Measurements from ENCODE around the gene SULT4A1. TPM values are rescaled to one million over a fixed set of nuclear protein-coding genes. Genes with fewer than 3 reads are reported as not detected.

The SULT4A1 gene
- total and polyA plus RNA-seq, 4 donors, result 0.08 to 0.37 TPM; not detected in 2

GRCh38 chr22:43849731-43850130 is 12.6 kb downstream of the SULT4A1 start:
- Histone ChIP-seq H3K4me3 (ENCODE audit: low read depth in 1 of 3, low read length in 3 of 3) (no peak overlapping the region), H3K36me3 (ENCODE audit: control insufficient read depth in 4 of 4, insufficient read depth in 3 of 4, low read depth in 1 of 4, low read length in 3 of 4) (no peaks in the 10 kb centered on the region), H3K27me3 (ENCODE audit: control insufficient read depth in 4 of 4, insufficient read depth in 4 of 4, low read length in 3 of 4) (peaks cover 0 to 2% (median 0%) of the 10 kb centered on the region in 4 donors), H3K9ac (ENCODE audit: low read depth in 1 of 2, low read length in 2 of 2) (no peak overlapping the region), H3K27ac (ENCODE audit: low read depth in 1 of 2, low read length in 2 of 2) (no peak overlapping the region), H3K4me1 (ENCODE audit: control insufficient read depth in 4 of 4, insufficient read depth in 4 of 4, low read length in 3 of 4) (peaks cover 0 to 11% (median 7%) of the 10 kb centered on the region in 4 donors), H3K9me3 (ENCODE audit: control insufficient read depth in 4 of 4, low read length in 3 of 4) (no peaks in the 10 kb centered on the region)
- WGBS, result 86% methylated on average over 13 of the region's 13 CpGs
- TF ChIP-seq CTCF (IDR thresholded peaks at IDR 0.05; ENCODE audit: low read depth, low read length, missing input control), result no peak
- no peak for TF ChIP-seq EGR1 (IDR thresholded peaks at IDR 0.05; ENCODE audit: low read depth in 2 of 2)
- TF ChIP-seq TAF1 (conservative IDR thresholded peaks at IDR 0.05), result no peak
- no peak for TF ChIP-seq ATF3 (IDR thresholded peaks at IDR 0.05)
- no peak for TF ChIP-seq GABPA (IDR thresholded peaks at IDR 0.05 in 1 of 2, conservative IDR thresholded peaks at IDR 0.05 in 1 of 2)
- TF ChIP-seq HNF4A (conservative IDR thresholded peaks at IDR 0.05), result no peak
- no peak for TF ChIP-seq JUND (IDR thresholded peaks at IDR 0.05)
- TF ChIP-seq SP1 (IDR thresholded peaks at IDR 0.05), result no peak
- TF ChIP-seq, protein P1, sequence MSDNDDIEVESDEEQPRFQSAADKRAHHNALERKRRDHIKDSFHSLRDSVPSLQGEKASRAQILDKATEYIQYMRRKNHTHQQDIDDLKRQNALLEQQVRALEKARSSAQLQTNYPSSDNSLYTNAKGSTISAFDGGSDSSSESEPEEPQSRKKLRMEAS (IDR thresholded peaks at IDR 0.05), result no peak
- TF ChIP-seq FOXA1 (IDR thresholded peaks at IDR 0.05), result no peak
- no peak for TF ChIP-seq FOXA2 (IDR thresholded peaks at IDR 0.05)
- TF ChIP-seq, protein P2, sequence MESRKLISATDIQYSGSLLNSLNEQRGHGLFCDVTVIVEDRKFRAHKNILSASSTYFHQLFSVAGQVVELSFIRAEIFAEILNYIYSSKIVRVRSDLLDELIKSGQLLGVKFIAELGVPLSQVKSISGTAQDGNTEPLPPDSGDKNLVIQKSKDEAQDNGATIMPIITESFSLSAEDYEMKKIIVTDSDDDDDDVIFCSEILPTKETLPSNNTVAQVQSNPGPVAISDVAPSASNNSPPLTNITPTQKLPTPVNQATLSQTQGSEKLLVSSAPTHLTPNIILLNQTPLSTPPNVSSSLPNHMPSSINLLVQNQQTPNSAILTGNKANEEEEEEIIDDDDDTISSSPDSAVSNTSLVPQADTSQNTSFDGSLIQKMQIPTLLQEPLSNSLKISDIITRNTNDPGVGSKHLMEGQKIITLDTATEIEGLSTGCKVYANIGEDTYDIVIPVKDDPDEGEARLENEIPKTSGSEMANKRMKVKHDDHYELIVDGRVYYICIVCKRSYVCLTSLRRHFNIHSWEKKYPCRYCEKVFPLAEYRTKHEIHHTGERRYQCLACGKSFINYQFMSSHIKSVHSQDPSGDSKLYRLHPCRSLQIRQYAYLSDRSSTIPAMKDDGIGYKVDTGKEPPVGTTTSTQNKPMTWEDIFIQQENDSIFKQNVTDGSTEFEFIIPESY (IDR thresholded peaks at IDR 0.05), result no peak
- no peak for TF ChIP-seq RXRA (IDR thresholded peaks at IDR 0.05)
- no peak for TF ChIP-seq RAD21 (IDR thresholded peaks at IDR 0.05)
- no peak for DNase-seq (ENCODE audit: low spot score)

- Histone ChIP-seq H3K27me3 (ENCODE audit: control insufficient read depth in 4 of 4, insufficient read depth in 4 of 4, low read length in 3 of 4) (peaks cover 0 to 2% (median 0%) of the 10 kb centered on the region in 4 donors), H3K9ac (ENCODE audit: low read depth in 1 of 2, low read length in 2 of 2) (no peak overlapping the region), H3K36me3 (ENCODE audit: control insufficient read depth in 4 of 4, insufficient read depth in 3 of 4, low read depth in 1 of 4, low read length in 3 of 4) (no peaks in the 10 kb centered on the region), H3K4me3 (ENCODE audit: low read depth in 1 of 3, low read length in 3 of 3) (no peak overlapping the region), H3K4me1 (ENCODE audit: control insufficient read depth in 4 of 4, insufficient read depth in 4 of 4, low read length in 3 of 4) (peaks cover 0 to 11% (median 7%) of the 10 kb centered on the region in 4 donors), H3K27ac (ENCODE audit: low read depth in 1 of 2, low read length in 2 of 2) (no peak overlapping the region), H3K9me3 (ENCODE audit: control insufficient read depth in 4 of 4, low read length in 3 of 4) (no peaks in the 10 kb centered on the region)
- 44% methylated on average over 16 of the region's 16 CpGs for WGBS
- TF ChIP-seq HNF4A (conservative IDR thresholded peaks at IDR 0.05) (peak in 1 of 2 donors; percentile 9), CTCF (IDR thresholded peaks at IDR 0.05; ENCODE audit: low read depth, low read length, missing input control) (peak; percentile 38), RAD21 (IDR thresholded peaks at IDR 0.05) (peak; percentile 57 to 72), GABPA (IDR thresholded peaks at IDR 0.05 in 1 of 2, conservative IDR thresholded peaks at IDR 0.05 in 1 of 2) (no peak), REST (IDR thresholded peaks at IDR 0.05) (no peak)
- no peak for DNase-seq (ENCODE audit: low spot score)
These were observed 13.7 kb downstream of the SULT4A1 start for GRCh38 chr22:43848366-43849171.

Data from liver (tissue), 9 donors.